Ramos (cell line): Measurements from ENCODE around the gene FERMT3.

ENCODE experiments used
- in situ Hi-C: fragments of 300-500 bp; cut with MboI; formaldehyde crosslinking; loops from one replicate; pipeline ENCODE4 v1.14.3; 2022; ENCODE audit warnings: low sequenced_read_pairs; ENCODE audit not compliant: unreplicated experiment

FERMT3 gene

GRCh38 chr11:64269540-64270220 is 63.2 kb downstream of the FERMT3 start:
- in situ Hi-C loops: no loop called here
